Measurements from ENCODE around the gene PFN4.

Gene PFN4

DNA sequence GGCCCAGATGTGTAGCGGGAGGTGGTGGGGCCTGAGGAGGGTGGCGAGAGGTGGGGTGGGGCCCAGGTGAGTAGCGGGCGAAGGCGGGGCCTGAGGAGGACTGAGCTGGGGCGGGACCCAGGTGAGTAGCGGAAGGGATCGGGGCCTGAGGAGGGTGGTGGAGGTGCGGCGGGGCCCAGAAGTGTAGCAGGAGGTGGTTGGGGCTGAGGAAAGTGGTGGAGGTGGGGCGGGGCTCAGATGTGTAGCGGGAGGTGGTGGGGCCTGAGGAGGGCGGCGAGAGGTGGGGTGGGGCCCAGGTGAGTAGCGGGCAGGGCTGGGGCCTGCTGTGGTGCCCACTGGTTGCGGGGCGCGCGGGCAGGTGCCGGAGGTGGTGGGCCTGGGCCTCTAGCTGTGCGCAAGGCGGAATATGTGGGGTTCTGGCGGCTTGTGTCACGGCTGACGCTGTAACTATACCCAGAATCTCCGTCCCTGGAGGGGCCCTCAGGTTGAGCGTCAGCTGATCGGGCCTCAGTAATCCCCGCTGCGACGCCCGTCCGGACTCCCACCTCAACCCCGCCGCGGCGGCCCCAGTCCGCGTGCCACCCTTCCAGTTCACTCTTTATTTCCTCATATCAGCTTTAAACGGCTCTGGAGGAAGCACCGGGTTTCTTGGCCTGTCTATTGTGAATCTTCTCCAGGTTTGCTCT lies 46.1 kb downstream of the PFN4 start:
- DNase-seq = no peak

DNA sequence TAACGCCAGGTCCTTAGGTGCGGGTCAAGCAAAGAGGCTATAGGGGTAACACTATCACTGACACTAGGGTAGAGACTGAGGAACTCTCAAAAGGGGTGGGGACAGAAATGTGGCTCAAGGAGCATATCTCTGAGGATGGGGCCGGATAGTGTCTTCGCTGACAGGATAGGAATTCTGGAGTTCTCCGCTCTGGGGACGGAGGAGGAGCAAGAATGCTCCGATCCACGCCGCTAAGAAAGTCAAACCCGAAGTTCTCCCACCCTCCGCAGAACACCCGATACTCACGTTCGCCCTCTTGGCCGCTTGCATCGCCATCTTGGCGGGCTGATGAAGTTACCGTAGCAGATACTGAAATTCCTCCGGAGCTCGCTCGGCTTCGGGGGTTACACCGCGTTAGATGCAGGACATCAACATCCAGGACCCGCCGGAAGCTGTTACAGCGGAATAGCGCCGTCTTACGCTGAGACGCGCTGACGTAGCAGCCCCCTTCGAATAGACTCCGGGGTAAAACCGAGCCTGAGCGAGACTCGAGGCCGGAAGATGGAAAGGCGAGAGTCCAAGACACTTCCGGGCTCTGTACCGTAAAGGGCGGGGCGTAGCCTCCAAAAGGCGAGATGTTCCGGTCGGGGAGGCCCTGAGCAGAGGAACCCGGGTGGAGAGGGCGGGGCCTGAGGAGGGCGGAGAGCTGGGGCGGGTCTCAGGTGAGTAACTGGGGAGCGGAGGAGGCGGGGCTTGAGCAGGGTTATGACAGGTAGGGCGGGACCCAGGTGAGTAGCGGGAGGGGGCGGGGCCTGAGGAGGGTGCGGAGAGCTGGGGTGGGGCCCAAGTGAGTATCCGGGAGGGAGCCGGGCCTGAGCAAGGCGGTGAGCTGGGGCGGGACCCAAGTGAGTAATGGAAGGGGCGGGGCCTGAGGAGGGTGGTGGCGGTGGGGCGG lies 47.0 kb downstream of the PFN4 start, which contains the start of gene SF3B6:
Gene SF3B6 (minus strand): TSS at position 412 of the 934 bp plus-strand sequence. CDS start 97 bp downstream, at position 315.
- peak; percentile 99 for DNase-seq

DNA sequence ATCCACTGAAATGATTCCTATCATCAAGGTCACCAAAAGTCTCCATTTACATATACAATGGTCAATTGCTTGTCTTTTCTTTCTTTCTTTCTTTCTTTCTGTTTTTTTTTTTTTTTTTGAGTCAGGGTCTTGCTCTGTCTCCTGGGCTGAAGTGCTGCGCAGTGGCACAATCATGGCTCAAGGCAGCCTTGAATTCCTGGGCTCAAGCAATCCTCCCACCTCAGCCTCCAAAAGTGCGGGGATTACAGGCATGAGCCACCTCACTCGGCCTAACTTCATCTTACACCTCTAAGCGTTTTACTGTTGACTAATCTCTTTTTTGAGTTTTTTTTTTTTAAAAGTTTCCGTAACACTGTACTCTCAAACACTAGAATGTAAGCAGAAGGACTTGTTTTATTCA lies 47.9 kb downstream of the PFN4 start:
- no peak for DNase-seq

GRCh38 chr2:24073816-24074215 lies 49.3 kb downstream of the PFN4 start:
- DNase-seq = no peak

DNA sequence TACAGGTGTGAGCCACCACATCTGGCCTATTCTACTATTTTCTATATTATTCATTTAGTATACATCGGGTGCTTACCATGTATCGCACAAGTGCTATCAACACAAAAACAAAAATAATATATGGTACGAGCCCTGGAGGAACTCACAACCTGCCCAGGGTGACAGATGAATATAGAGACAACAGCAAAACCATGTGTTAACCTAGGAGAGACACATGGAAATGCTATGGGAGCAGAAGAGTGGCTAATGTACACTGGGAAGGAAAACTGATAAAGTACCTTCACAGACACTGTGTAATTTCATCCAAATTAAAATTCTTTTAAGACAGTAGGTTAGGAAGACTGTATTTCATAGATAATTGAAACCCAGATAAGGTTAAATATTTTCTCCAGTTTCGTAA lies 50.9 kb downstream of the PFN4 start:
- no peak for DNase-seq

DNA sequence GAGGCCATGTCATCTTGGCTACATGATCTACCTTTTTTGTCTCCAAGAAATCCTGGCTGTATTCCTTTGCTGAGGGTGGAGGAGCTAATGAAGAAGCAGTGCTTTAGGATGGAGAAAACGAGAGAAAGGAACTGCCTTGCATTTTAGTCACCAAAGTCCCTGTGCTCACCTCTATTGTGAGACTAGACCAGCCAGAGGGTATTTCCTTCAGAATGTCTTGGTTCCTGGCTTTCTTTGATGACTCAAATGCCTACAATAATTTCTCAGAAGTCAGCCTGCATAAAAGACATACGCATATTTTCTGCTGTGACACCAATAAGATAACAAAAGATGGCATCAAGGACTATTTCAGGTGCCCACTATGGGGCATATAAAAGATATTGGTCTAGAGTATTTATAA lies 57.8 kb downstream of the PFN4 start:
- DNase-seq = no peak
